GM12892 (cell line): ENCODE data around the gene RNF148.
"Not testable (repeated sequence)": the region's sequence is repeated elsewhere in the genome, so short reads cannot be mapped to it uniquely, and the experiment has no call there.

Source experiments
- DNase-seq: peaks from one replicate; pipeline ENCODE4 v3.0.0; 2011; ENCODE audit not compliant: insufficient read length
- FAIRE-seq: peaks from 2 replicates; lab custom pipeline; 2011; peaks lifted over from hg19 to GRCh38; lab: Jason Lieb, UNC
- POLR2A ChIP-seq: IDR thresholded peaks from 2 replicates; pipeline ENCODE4 v1.6.1; 2011; ENCODE audit warnings: low read depth, low read length, control low read depth
- POLR2AphosphoS5 ChIP-seq: IDR thresholded peaks from 2 replicates; pipeline ENCODE4 v1.6.1; 2011; ENCODE audit warnings: low read depth, low read length, control low read depth
- TAF1 ChIP-seq: IDR thresholded peaks from 2 replicates; pipeline ENCODE4 v1.6.1; 2011; ENCODE audit warnings: low read depth, mild to moderate bottlenecking, control low read depth, low read length, borderline replicate concordance

Gene RNF148

DNA sequence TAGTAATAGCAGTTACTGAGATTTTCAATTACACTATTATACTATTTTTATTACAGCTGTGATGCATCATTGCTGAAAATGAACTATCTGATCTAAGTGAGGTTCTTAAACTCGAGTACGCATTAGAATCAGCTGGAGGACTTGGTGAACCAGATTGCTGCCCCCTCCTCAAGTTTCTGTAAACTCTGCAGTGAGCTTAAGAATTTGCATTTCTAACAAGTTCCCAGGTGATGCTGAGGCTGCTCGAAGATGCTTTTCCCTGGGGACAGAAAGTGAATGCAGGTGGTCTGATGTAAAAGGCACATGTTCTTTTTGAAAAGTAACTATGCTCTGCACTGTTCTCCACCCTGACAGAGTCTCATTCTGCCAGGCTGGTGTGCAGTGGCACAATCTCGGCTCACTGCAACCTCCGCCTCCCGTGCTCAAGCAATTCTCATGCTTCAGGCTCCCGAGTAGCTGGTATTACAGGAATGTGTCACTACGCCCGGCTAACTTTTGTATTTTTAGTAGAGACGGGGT, 16.3 kb downstream of the RNF148 start:
- DNase-seq: no peak
- FAIRE-seq: no peak
- TF ChIP-seq POLR2AphosphoS5: no peak
- no peak for TF ChIP-seq POLR2A
- no peak for TF ChIP-seq TAF1

DNA sequence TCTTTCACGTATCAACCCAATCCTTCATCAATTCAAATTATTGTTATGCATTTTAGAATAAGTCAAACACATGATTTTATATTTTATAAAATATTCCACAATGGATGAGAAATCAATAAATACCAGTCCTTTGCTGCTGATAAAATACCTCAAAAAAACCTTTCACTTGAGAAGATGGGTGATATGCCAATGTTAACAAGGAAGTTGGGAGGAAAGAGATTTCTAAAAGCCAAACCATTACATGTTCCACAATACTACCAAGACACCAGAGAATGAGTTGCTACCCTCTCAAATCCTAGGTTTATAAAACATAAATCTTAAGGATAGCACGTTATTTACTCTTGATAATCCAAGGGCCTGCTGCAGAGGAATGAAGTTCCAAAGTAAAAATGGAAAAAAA, 18.2 kb downstream of the RNF148 start:
- FAIRE-seq (no peak), DNase-seq (no peak)
- TF ChIP-seq TAF1: no peak
- TF ChIP-seq POLR2AphosphoS5: no peak
- no peak for TF ChIP-seq POLR2A

DNA sequence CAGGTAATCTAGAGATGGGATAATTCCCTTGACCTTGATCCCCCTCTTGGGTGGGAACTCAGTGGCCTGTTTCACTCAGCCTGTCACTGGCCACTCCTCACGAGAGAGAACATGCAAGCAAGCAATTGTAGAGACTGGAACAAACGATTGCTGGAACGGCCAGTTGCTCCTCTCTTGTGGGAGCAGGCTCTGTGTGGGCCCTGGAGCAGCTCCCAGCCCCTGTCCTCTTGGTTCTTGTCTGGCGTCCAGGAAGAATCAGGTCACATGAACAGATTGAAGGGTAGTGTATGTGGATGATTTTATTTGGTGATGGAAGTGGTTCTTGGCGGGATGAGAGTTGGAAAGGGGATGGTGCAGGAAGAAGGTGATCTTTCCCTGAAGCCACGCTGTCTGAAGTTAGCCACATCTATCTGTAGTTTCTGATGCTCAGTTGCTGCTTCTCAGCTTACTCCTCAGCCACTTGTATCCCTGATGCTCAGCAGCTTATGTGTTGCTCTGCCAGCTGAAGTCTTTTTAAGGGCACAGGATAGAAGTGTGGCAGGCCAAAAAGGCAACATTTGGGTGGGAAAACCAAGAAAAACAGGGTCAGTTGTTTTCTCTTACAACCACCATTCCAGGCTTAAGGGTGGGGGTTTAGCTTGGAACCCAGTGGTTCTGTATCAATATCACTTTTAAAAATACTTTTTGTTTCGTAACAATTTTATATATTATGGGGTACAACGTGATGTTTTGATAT, 19.7 kb downstream of the RNF148 start:
- no peak for TF ChIP-seq TAF1
- TF ChIP-seq POLR2AphosphoS5: no peak
- no peak for TF ChIP-seq POLR2A
- no peak for DNase-seq
- no peak for FAIRE-seq

DNA sequence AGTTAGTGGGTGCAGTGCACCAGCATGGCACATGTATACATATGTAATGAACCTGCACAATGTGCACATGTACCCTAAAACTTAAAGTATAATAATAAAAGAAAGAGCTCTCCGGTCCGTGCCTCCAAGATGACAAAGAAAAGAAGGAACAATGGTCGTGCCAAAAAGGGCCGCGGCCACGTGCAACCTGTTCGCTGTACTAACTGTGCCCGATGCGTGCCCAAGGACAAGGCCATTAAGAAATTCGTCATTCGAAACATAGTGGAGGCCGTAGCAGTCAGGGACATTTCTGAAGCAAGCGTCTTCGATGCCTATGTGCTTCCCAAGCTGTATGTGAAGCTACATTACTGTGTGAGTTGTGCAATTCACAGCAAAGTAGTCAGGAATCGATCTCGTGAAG, 21.5 kb downstream of the RNF148 start:
- FAIRE-seq, DNase-seq: not testable (repeated sequence)

DNA sequence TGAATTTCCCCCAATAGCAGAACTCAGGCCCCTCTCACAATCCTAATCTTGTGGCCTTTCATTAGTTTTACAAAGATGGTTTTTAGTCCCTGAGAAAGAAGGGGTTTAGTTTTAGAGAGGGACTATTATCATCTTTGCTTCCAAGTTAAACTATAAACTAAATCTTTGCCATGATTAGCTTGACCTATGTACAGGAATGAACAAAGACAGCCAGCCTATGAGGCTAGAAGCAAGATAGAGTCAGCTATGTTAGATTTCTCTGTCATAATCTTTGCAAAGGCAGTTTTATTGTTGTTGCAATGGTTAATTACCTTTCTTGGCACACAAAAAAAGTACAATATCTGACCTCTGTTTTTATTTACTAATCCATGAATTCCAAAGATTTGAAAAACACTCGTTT, 22.9 kb downstream of the RNF148 start:
- FAIRE-seq (no peak), DNase-seq (no peak)
- TF ChIP-seq POLR2AphosphoS5 (no peak), POLR2A (no peak), TAF1 (no peak)

DNA sequence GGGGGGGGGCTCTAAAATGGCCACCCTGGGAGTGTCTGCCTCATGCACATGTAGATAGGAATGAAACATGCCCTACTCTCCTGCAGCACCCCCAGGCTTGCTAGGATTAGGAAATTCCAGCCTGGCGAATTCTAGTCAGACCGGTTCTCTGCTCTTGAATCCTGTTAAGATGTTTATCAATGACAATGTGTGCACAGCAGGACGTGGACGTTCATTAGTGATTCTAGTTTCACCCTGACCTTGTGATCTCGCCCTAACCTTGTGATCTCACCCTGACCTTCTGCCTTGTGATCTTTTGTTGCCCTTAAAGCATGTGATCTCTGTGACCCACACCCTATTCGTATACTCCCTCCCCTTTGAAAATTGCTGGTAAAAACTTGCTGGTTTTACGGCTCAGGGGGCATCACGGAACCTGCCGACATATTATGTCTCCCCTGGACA, 23.4 kb downstream of the RNF148 start:
- FAIRE-seq, DNase-seq: not testable (repeated sequence)

DNA sequence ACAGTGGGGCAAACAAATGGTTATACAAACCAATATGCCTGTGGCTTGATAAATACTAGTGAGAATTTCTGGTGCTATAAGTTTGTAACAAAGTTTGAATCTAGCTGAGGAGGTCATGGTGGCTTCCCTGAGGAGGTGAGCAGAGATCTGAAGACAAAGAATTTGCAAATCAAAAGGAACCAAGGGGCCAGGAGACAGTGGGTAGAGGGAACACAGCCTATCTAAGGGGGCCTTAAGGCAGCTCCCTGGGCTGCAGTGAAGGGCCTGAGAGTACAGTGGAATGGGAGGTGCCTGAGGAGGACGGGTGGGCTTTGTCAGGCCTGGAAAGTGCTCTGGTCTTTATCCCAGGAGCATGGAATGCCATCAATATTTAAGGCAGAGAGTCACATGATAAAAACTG, 25.6 kb downstream of the RNF148 start:
- FAIRE-seq (no peak), DNase-seq (no peak)
- TF ChIP-seq POLR2A (no peak), POLR2AphosphoS5 (no peak), TAF1 (no peak)

DNA sequence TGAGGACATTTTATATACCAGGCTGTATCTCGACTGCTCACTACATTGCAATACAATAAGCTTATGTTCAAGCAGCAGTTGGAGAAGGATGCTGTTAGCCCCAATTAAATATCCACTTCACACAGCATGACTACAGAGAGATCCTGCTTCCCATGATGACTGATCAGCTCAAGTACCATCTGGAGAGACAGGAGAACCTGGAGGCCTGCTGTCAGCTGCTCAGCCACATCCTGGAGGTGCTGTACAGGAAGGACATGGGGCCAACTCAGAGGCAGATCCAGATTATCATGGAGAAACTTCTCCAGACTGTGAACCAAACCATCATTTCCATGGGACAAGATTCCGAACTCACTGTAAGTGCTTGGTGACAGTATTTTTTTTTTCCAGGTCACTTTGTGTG, 26.3 kb downstream of the RNF148 start:
- DNase-seq (no peak), FAIRE-seq (no peak)
- TF ChIP-seq POLR2AphosphoS5 (no peak), POLR2A (no peak), TAF1 (no peak)

DNA sequence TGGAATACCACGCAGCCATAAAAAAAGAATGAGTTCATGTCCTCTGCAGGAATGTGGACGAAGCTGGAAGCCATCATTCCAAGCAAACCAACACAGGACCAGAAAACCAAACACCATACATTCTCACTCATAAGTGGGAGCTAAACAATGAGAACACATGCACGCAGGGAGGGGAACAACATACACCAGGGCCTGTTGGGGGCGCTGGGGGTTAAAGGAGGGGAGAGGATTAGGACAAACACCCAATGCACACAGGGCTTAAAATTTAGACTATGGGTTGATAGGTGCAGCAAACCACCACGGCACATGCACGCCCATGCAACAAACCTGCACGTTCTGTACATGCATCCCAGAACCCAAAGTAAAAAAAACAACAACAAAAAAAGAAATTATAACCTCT, 27.1 kb downstream of the RNF148 start:
- DNase-seq (no peak), FAIRE-seq (no peak)

DNA sequence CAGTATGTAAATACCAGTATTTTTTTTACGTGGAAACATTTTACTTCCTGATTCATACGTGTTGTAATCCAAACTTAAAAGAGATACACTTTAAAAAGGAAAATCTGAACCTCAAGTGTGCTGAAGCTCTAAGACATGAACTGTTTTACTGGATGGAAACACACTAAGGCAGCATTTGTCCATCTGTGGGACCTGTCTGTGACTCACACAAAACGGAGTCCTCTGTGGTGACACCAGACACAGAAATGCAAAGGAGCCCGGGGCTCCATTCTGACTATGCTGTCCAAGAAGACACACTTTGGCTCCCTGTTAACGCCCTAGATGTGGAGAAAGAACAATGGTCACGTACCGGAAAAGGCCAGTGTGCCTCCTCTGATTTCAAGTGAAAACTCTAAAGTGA, 27.7 kb downstream of the RNF148 start:
- FAIRE-seq (no peak), DNase-seq (no peak)
- TF ChIP-seq POLR2A: no peak
- TF ChIP-seq POLR2AphosphoS5: no peak
- no peak for TF ChIP-seq TAF1

More for the DNA sequence above, 27.1 kb downstream of the RNF148 start:
- no peak for TF ChIP-seq TAF1
- TF ChIP-seq POLR2AphosphoS5: no peak
- TF ChIP-seq POLR2A: no peak

DNA sequence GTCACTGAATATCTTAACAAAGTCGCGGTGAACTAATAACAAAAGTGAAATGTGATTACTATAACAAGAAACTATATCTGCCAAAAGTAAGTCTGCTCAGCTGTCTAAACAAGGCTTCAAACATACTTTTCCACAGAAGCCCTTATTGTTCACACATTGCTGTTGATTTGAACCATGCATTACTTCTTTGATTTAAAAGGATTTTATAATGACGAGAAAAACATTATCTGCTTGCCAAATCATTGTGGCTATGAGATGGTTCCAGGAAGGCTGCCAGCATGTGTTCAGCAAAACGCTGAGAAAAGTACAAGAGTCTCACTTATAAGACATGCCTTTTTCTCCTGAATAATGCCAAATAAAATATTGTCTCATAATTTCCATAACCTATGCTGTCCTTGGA, 28.2 kb downstream of the RNF148 start:
- no peak for DNase-seq
- TF ChIP-seq POLR2AphosphoS5: no peak
- TF ChIP-seq POLR2A: no peak
- TF ChIP-seq TAF1: no peak
- FAIRE-seq: no peak

DNA sequence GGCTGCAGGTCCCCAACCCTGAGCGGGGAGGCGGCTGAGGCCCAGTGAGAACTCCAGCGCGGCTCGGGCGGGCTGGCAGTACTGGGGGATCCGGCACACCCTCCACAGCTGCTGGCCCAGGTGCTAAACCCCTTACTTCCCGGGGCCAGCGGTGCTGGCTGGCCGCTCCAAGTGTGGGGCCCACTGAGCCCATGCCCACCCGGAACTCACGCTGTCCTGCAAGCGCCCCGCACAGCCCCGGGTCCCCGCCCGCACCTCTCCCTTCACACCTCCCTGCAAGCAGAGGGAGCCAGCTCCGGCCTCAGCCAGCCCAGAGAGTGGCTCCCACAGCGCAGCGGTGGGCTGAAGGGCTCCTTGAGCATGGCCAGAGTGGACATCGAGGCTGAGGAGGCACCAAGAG, 28.8 kb downstream of the RNF148 start:
- no peak for FAIRE-seq

DNA sequence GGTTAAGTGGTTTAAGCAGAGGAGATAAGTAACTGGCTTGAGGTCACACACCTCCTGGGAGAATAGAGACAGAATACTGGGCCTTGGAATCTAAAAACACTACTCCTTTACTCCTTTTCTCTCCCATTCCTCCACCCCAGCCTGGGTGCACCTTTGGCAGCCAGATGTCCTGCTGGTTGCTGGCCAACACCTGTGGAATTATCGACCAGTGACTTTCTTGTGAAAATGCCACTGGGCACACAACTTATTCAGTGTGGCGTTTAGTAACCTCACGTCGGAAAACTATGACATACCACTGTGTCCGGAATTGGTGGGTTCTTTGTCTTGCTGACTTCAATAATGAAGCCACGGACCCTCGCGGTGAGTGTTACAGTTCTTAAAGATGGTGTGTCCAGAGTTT, 30.2 kb downstream of the RNF148 start:
- no peak for DNase-seq
- no peak for FAIRE-seq
- TF ChIP-seq POLR2AphosphoS5 (no peak), TAF1 (no peak), POLR2A (no peak)

More for the DNA sequence above, 28.8 kb downstream of the RNF148 start:
- TF ChIP-seq POLR2AphosphoS5 (no peak), POLR2A (no peak), TAF1 (no peak)
- no peak for DNase-seq
